K562 (cell line): ENCODE results near the gene FBRS. TPM values are rescaled to one million over a fixed set of nuclear protein-coding genes. Genes with fewer than 3 reads are reported as not detected.
A peak's percentile ranks its signal among the peaks of the same experiment; 100 is the strongest.

Source experiments
- ATAC-seq: fragments of 200-7000 bp; cut with Tn5 transposase; 3 replicates; pipeline ENCODE4 v1.9.1; 2020; ENCODE audit warnings: moderate library complexity
- BruUV-seq: library from RNA; stranded (reverse); fragments of 400-500 nt; replicated peaks from 2 replicates; lab custom pipeline; 2021; lab: Mats Ljungman, UMichigan
- CTCF ChIA-PET: fragments of 300-600 bp; formaldehyde crosslinking; extraction: SDS; loops from one replicate; lab custom pipeline; 2021; ENCODE audit warnings: low intra/inter-chr PET ratio; lab: Yijun Ruan, JAX
- POLR2A ChIA-PET: fragments of 300-600, 350-650 bp; sonication (Branson Sonifier 250); formaldehyde crosslinking; extraction: SDS; loops from one replicate; lab custom pipeline; 2021; ENCODE audit warnings: antibody characterized with exemption, inconsistent platforms; lab: Yijun Ruan, JAX
- DNase-seq, 4 experiments: peaks; one replicate each; pipeline versions ENCODE4 v3.0.0 to v3.0.0-alpha.2; 2011 to 2018; ENCODE audit warnings: low spot score in 3 of 4, mixed read lengths in 3 of 4; ENCODE audit errors: extremely low read depth in 1 of 4
- FAIRE-seq: peaks from 2 replicates; lab custom pipeline; 2011; peaks lifted over from hg19 to GRCh38; lab: Jason Lieb, UNC
- H2AFZ ChIP-seq: 2 replicates; pipeline ENCODE4 v1.6.0; 2011; ENCODE audit warnings: low read depth, low read length, control low read depth, inconsistent platforms
- H3K27ac ChIP-seq: fragments of 200-600 bp; 3 replicates; pipeline ENCODE4 v1.8.0; 2011; ENCODE audit warnings: low read depth, mild to moderate bottlenecking, control low read depth, inconsistent platforms, low read length, moderate library complexity, mixed read lengths; ENCODE audit errors: extremely low read depth
- H3K27me3 ChIP-seq, 2 experiments: fragments of 300-600 bp in 1 of 2; 2 replicates in 1 of 2; 3 replicates in 1 of 2; pipeline versions ENCODE4 v1.6.0 to v1.8.0; 2011; ENCODE audit warnings: inconsistent platforms in 2 of 2, low read length in 2 of 2, mild to moderate bottlenecking in 1 of 2, mixed read lengths in 1 of 2, moderate library complexity in 1 of 2; ENCODE audit not compliant: control insufficient read depth in 2 of 2, insufficient read depth in 2 of 2
- H3K36me3 ChIP-seq: fragments of 300-600 bp; 3 replicates; pipeline ENCODE4 v1.8.0; 2011; ENCODE audit warnings: mild to moderate bottlenecking, low read length, inconsistent platforms; ENCODE audit not compliant: control insufficient read depth, insufficient read depth
- H3K4me1 ChIP-seq, 2 experiments: fragments of 200-600 bp in 1 of 2; replicated peaks in 1 of 2; 2 replicates in 1 of 2; 3 replicates in 1 of 2; pipeline versions ENCODE4 v1.5.1 to v1.8.0; 2011; ENCODE audit warnings: inconsistent platforms in 2 of 2, low read length in 2 of 2, mild to moderate bottlenecking in 1 of 2, mixed read lengths in 1 of 2, moderate library complexity in 1 of 2; ENCODE audit not compliant: control insufficient read depth in 2 of 2, insufficient read depth in 2 of 2
- H3K4me2 ChIP-seq: 2 replicates; pipeline ENCODE4 v1.6.1; 2011; ENCODE audit warnings: low read length, control low read depth, inconsistent platforms, mixed read lengths; ENCODE audit not compliant: insufficient read depth
- H3K4me3 ChIP-seq: fragments of 200-600 bp; sonication (generic), shearing (Covaris generic); 2 replicates; pipeline ENCODE4 v1.5.1; 2016; ENCODE audit warnings: control low read depth, inconsistent platforms
- H3K79me2 ChIP-seq: fragments of 200-600 bp; 3 replicates; pipeline ENCODE4 v1.8.0; 2011; ENCODE audit warnings: low read length, inconsistent platforms; ENCODE audit not compliant: control insufficient read depth, insufficient read depth
- H3K9ac ChIP-seq, 2 experiments: 2 replicates each; pipeline versions ENCODE4 v1.6.0 to v1.6.1; 2011; ENCODE audit warnings: low read depth in 2 of 2, low read length in 2 of 2, control low read depth in 1 of 2, inconsistent platforms in 1 of 2, mild to moderate bottlenecking in 1 of 2, mixed read lengths in 1 of 2; ENCODE audit not compliant: insufficient read depth in 1 of 2
- H3K9me1 ChIP-seq: one replicate; pipeline ENCODE4 v1.6.0; 2011; ENCODE audit warnings: inconsistent platforms, mild to moderate bottlenecking, low read length, moderate library complexity; ENCODE audit not compliant: control insufficient read depth, insufficient read depth
- H3K9me3 ChIP-seq: replicated peaks from 2 replicates; pipeline ENCODE4 v1.5.1; 2011; ENCODE audit warnings: low read depth, low read length, inconsistent platforms; ENCODE audit not compliant: control insufficient read depth, insufficient read depth
- H4K20me1 ChIP-seq: replicated peaks from 2 replicates; pipeline ENCODE4 v1.6.1; 2011; ENCODE audit warnings: low read length, inconsistent platforms, mixed read lengths; ENCODE audit not compliant: control insufficient read depth, insufficient read depth
- ARID2 ChIP-seq: fragments of 450-650 bp; IDR thresholded peaks from 2 replicates; pipeline ENCODE4 v1.6.1; 2017; ENCODE audit warnings: antibody characterized with exemption, mild to moderate bottlenecking
- POLR2AphosphoS5 ChIP-seq: IDR thresholded peaks from 2 replicates; pipeline ENCODE4 v1.6.1; 2011; ENCODE audit warnings: mild to moderate bottlenecking, low read depth, low read length, moderate library complexity; ENCODE audit not compliant: control insufficient read depth, insufficient read depth
- ZNF512 ChIP-seq: IDR thresholded peaks from 2 replicates; pipeline ENCODE4 v1.6.1; 2016; ENCODE audit warnings: missing genetic modification characterization, missing compliant biosample characterization
- WGBS: fragments of 100-300 bp; shearing (Covaris generic); methylation state at CpG from one replicate; pipeline ENCODE4 v1.1.6; 2016; ENCODE audit warnings: low coverage, mixed read lengths; ENCODE audit not compliant: insufficient coverage; ENCODE audit errors: missing lambda C conversion rate; 5-methylcytosine and 5-hydroxymethylcytosine counted together
- in situ Hi-C: fragments of 300-500 bp; cut with MboI; formaldehyde crosslinking; loops from 4 replicates; pipeline ENCODE4 v1.15.0; 2018; ENCODE audit warnings: inconsistent platforms, mixed read lengths
- intact Hi-C: fragments of 100-400 bp; cut with micrococcal nuclease; formaldehyde crosslinking; loops from 2 replicates; pipeline ENCODE4 v1.14.2; 2022
- polyA plus RNA-seq, 8 experiments: library from polyadenylated mRNA; depleted of rRNA in 4 of 8; stranded (reverse) in 5 of 8; unstranded in 3 of 8; fragments of >200 nt; fragmentation: Nextera tagmentation in 2 of 8; fragmentation: Illumina TruSeq in 1 of 8; extraction: Ambion mirVana in 2 of 8; extraction: Trizol in 1 of 8; gene quantifications; 2 replicates each; pipeline versions ENCODE4 v1.2.1 to v1.2.3, GENCODE V29; 2011 to 2014; ENCODE audit warnings: inconsistent platforms in 1 of 8, missing spikeins in 1 of 8
- total RNA-seq, 7 experiments: library from RNA; depleted of rRNA in 6 of 7; stranded (reverse); fragments of >200 nt in 6 of 7; fragmentation: Illumina TruSeq in 2 of 7; extraction: Trizol in 2 of 7; gene quantifications; 2 replicates each; pipeline versions ENCODE4 v1.2.1 to v1.2.3, GENCODE V29; 2011 to 2021; ENCODE audit warnings: low replicate concordance in 1 of 7

FBRS gene
- total and polyA plus RNA-seq, 9 of the 15 experiments (the other 6 are each of a cell fraction or from before 2014, with no cell fraction given), result 0.32 to 59.5 (median 13.1) TPM

- intact Hi-C loops (no loop called here), in situ Hi-C loops (loop anchor here (25.0 kb wide), 2 partner anchors 435 to 1185 kb away; partner anchors contain the start of genes BOLA2, SLX1B and SULT1A4)
- CTCF ChIA-PET, result no interaction called here
- DNase-seq, result no peak
- no TSS peak for BruUV-seq
- no peaks in the 10 kb centered on the region; the same call in 1 of the 2 replicates for H3K9me3 ChIP-seq
- no peak overlapping the region for H3K4me2 ChIP-seq
- no peaks in the 10 kb centered on the region for H3K36me3 ChIP-seq
- H3K9me1 ChIP-seq, result no peaks in the 10 kb centered on the region
- H3K9ac ChIP-seq, result peak overlapping the region in 1 of 2 experiments; percentile 82; a peak in 1 of 4 replicates
- H3K27ac ChIP-seq, result no peak overlapping the region
- no peak for FAIRE-seq
- peaks cover 7 to 30% of the 10 kb centered on the region in 2 experiments; a peak in 4 of 5 replicates for H3K4me1 ChIP-seq
- TF ChIP-seq ZNF512 (tag) (peak; percentile 68), ARID2 (no peak), POLR2AphosphoS5 (no peak)
- TF ChIP-seq, all 486 proteins: peak for 1
- POLR2A ChIA-PET, result no interaction called here
- no peak for ATAC-seq
- H3K4me3 ChIP-seq, result no peak overlapping the region
- no peaks in the 10 kb centered on the region for H4K20me1 ChIP-seq
- H3K27me3 ChIP-seq, result no peaks in the 10 kb centered on the region
- WGBS, result no CpG with 5 or more reads among the region's 1 CpG
- peaks cover 12% of the 10 kb centered on the region for H3K79me2 ChIP-seq
- H2AFZ ChIP-seq, result no peak overlapping the region
Observed at GRCh38 chr16:30647274-30647571, 11.0 kb upstream of the FBRS start.
